ENCODE results near the gene NCKAP5.
A peak's percentile ranks its signal among the peaks of the same experiment; 100 is the strongest.

NCKAP5 gene

GRCh38 chr2:133177196-133177595 lies 391.1 kb downstream of the NCKAP5 start:
- DNase-seq = no peak

- no peak for DNase-seq
Observed at GRCh38 chr2:133175926-133176325, 392.3 kb downstream of the NCKAP5 start.

GRCh38 chr2:133173224-133173623 lies 395.0 kb downstream of the NCKAP5 start:
- DNase-seq = no peak

- peak; percentile 6 for DNase-seq
Observed at GRCh38 chr2:133171393-133172004, 396.8 kb downstream of the NCKAP5 start.

- no peak for DNase-seq
Observed at GRCh38 chr2:133169274-133169912, 398.9 kb downstream of the NCKAP5 start.

GRCh38 chr2:133167990-133168389 lies 400.3 kb downstream of the NCKAP5 start:
- DNase-seq = no peak

GRCh38 chr2:133167223-133167622 lies 401.0 kb downstream of the NCKAP5 start:
- DNase-seq = no peak

GRCh38 chr2:133166031-133166430 lies 402.2 kb downstream of the NCKAP5 start:
- no peak for DNase-seq

- DNase-seq = no peak
Observed at GRCh38 chr2:133163111-133163510, 405.2 kb downstream of the NCKAP5 start.

- no peak for DNase-seq
Observed at GRCh38 chr2:133158442-133158841, 409.8 kb downstream of the NCKAP5 start.

GRCh38 chr2:133158024-133158423 lies 410.2 kb downstream of the NCKAP5 start:
- DNase-seq = no peak

GRCh38 chr2:133157141-133157540 lies 411.1 kb downstream of the NCKAP5 start:
- no peak for DNase-seq

- no peak for DNase-seq
Observed at GRCh38 chr2:133152801-133153200, 415.5 kb downstream of the NCKAP5 start.

GRCh38 chr2:133148187-133148586 lies 420.1 kb downstream of the NCKAP5 start:
- DNase-seq = no peak

- no peak for DNase-seq
Observed at GRCh38 chr2:133146893-133147292, 421.4 kb downstream of the NCKAP5 start.

GRCh38 chr2:133143645-133144044 lies 424.6 kb downstream of the NCKAP5 start:
- no peak for DNase-seq

GRCh38 chr2:133142087-133142486 lies 426.2 kb downstream of the NCKAP5 start:
- no peak for DNase-seq

- no peak for DNase-seq
Observed at GRCh38 chr2:133140620-133141019, 427.6 kb downstream of the NCKAP5 start.

GRCh38 chr2:133139847-133140533 lies 428.3 kb downstream of the NCKAP5 start:
- no peak for DNase-seq

GRCh38 chr2:133138693-133139092 lies 429.6 kb downstream of the NCKAP5 start:
- DNase-seq = no peak

GRCh38 chr2:133135035-133135654 lies 433.1 kb downstream of the NCKAP5 start:
- no peak for DNase-seq

GRCh38 chr2:133130548-133131246 lies 437.6 kb downstream of the NCKAP5 start:
- no peak for DNase-seq

GRCh38 chr2:133124446-133124845 lies 443.8 kb downstream of the NCKAP5 start:
- no peak for DNase-seq

Measured in NCI-H69 (cell line).